Endothelial cell of umbilical vein (primary cell): ENCODE results near the gene G6PC1. TPM values are rescaled to one million over a fixed set of nuclear protein-coding genes. Genes with fewer than 3 reads are reported as not detected.

Source experiments
- BruUV-seq: library from RNA; stranded (reverse); fragments of 400-500 nt; replicated peaks from 2 replicates; lab custom pipeline; 2021; lab: Mats Ljungman, UMichigan
- CTCF ChIA-PET: fragments of 300-600, 350-600 bp; sonication (Branson Sonifier 250); formaldehyde crosslinking; loops from one replicate; lab custom pipeline; 2021; ENCODE audit warnings: antibody characterized with exemption, inconsistent platforms; lab: Charles Lee
- POLR2A ChIA-PET: fragments of 300-600, 350-600 bp; sonication (Branson Sonifier 250); formaldehyde crosslinking; loops from one replicate; lab custom pipeline; 2021; ENCODE audit warnings: antibody characterized with exemption, inconsistent platforms; lab: Charles Lee
- DNase-seq: peaks from one replicate; pipeline ENCODE4 v3.0.0-alpha.2; 2011; ENCODE audit warnings: low read depth, low spot score
- FAIRE-seq: peaks from 2 replicates; lab custom pipeline; 2011; peaks lifted over from hg19 to GRCh38; lab: Jason Lieb, UNC
- H2AFZ ChIP-seq: 2 replicates; pipeline ENCODE4 v1.6.0; 2012; ENCODE audit warnings: low read depth, low read length, control low read depth, inconsistent platforms
- H3K27ac ChIP-seq: 2 replicates; pipeline ENCODE4 v1.5.1; 2011; ENCODE audit warnings: low read depth, mild to moderate bottlenecking, control low read depth, low read length, moderate library complexity; ENCODE audit not compliant: insufficient read depth
- H3K27me3 ChIP-seq, 2 experiments: 2 replicates each; pipeline versions ENCODE4 v1.6.0 to v1.6.1; 2011; ENCODE audit warnings: low read length in 2 of 2, mixed read lengths in 1 of 2; ENCODE audit not compliant: control insufficient read depth in 2 of 2, insufficient read depth in 2 of 2
- H3K36me3 ChIP-seq, 2 experiments: 2 replicates in 1 of 2; 3 replicates in 1 of 2; pipeline ENCODE4 v1.5.1; 2011; ENCODE audit warnings: low read length in 2 of 2, mild to moderate bottlenecking in 1 of 2, moderate library complexity in 1 of 2; ENCODE audit not compliant: control insufficient read depth in 2 of 2, insufficient read depth in 2 of 2; ENCODE audit errors: extremely low read depth in 1 of 2
- H3K4me1 ChIP-seq: 3 replicates; pipeline ENCODE4 v1.5.1; 2011; ENCODE audit warnings: mild to moderate bottlenecking, low read length; ENCODE audit not compliant: control insufficient read depth, insufficient read depth; ENCODE audit errors: extremely low read depth
- H3K4me2 ChIP-seq: 2 replicates; pipeline ENCODE4 v1.6.1; 2011; ENCODE audit warnings: low read length, control low read depth, mixed read lengths; ENCODE audit not compliant: insufficient read depth
- H3K4me3 ChIP-seq, 3 experiments: fragments of 200-600 bp in 1 of 3; sonication (generic), shearing (Covaris generic) in 1 of 3; replicated peaks in 1 of 3; 2 replicates each; pipeline ENCODE4 v1.5.1; 2011 to 2016; ENCODE audit warnings: control low read depth in 3 of 3, low read length in 3 of 3, mild to moderate bottlenecking in 2 of 3, inconsistent platforms in 1 of 3, low read depth in 1 of 3, moderate library complexity in 1 of 3; ENCODE audit not compliant: insufficient read depth in 1 of 3
- H3K79me2 ChIP-seq: 2 replicates; pipeline ENCODE4 v1.6.0; 2012; ENCODE audit warnings: low read length, inconsistent platforms; ENCODE audit not compliant: control insufficient read depth, insufficient read depth
- H3K9ac ChIP-seq: replicated peaks from 2 replicates; pipeline ENCODE3; 2011; ENCODE audit warnings: low read length, control low read depth; ENCODE audit not compliant: insufficient read depth; ENCODE audit errors: extremely low read depth
- H3K9me1 ChIP-seq: replicated peaks from 3 replicates; pipeline ENCODE4 v1.6.0; 2011; ENCODE audit warnings: mild to moderate bottlenecking, low read length; ENCODE audit not compliant: control insufficient read depth, insufficient read depth; ENCODE audit errors: extremely low read depth
- H3K9me3 ChIP-seq: replicated peaks from 2 replicates; pipeline ENCODE4 v1.5.1; 2012; ENCODE audit warnings: low read length, inconsistent platforms; ENCODE audit not compliant: control insufficient read depth, insufficient read depth
- H4K20me1 ChIP-seq: replicated peaks from 2 replicates; pipeline ENCODE3; 2011; ENCODE audit warnings: mild to moderate bottlenecking, low read length; ENCODE audit not compliant: control insufficient read depth, insufficient read depth; ENCODE audit errors: extremely low read depth
- EZH2 ChIP-seq: IDR thresholded peaks from 2 replicates; pipeline ENCODE4 v1.6.1; 2012; ENCODE audit warnings: borderline replicate concordance, low read depth, mild to moderate bottlenecking, moderate library complexity, low read length, inconsistent platforms; ENCODE audit not compliant: severe bottlenecking
- FOS ChIP-seq: IDR thresholded peaks from 2 replicates; pipeline ENCODE4 v1.6.1; 2011; ENCODE audit warnings: mild to moderate bottlenecking, low read length, moderate library complexity, borderline replicate concordance; ENCODE audit not compliant: insufficient read depth
- GATA2 ChIP-seq: IDR thresholded peaks from 2 replicates; pipeline ENCODE4 v1.7.0; 2011; ENCODE audit warnings: low read depth, mild to moderate bottlenecking, moderate library complexity, mixed read lengths, low read length; ENCODE audit not compliant: insufficient read length, insufficient read depth
- JUN ChIP-seq: IDR thresholded peaks from 2 replicates; pipeline ENCODE4 v1.6.1; 2011; ENCODE audit warnings: borderline replicate concordance, low read depth; ENCODE audit not compliant: insufficient read length, insufficient read depth
- MYC ChIP-seq: IDR thresholded peaks from one replicate; pipeline ENCODE4 v1.6.1; 2011; ENCODE audit warnings: mild to moderate bottlenecking, low read depth, low read length
- POLR2A ChIP-seq: IDR thresholded peaks from 2 replicates; pipeline ENCODE4 v1.6.1; 2012; ENCODE audit warnings: low read depth, mild to moderate bottlenecking, control low read depth, low read length
- POLR2AphosphoS5 ChIP-seq: IDR thresholded peaks from 2 replicates; pipeline ENCODE4 v1.6.1; 2012; ENCODE audit warnings: low read depth, mild to moderate bottlenecking, control low read depth, low read length, moderate library complexity; ENCODE audit not compliant: insufficient read depth
- dilution Hi-C: fragments of 300-500 bp; cut with MboI; formaldehyde crosslinking; loops from one replicate; pipeline ENCODE4 v1.15.0; 2019; ENCODE audit warnings: low sequenced_read_pairs; ENCODE audit not compliant: extremely low pct_ligation_motif_present
- intact Hi-C: fragments of 100-400 bp; cut with micrococcal nuclease; formaldehyde crosslinking; loops from one replicate; pipeline ENCODE4 v1.10.0; 2022
- polyA plus RNA-seq, 4 experiments: library from polyadenylated mRNA; depleted of rRNA in 3 of 4; stranded (reverse) in 3 of 4; unstranded in 1 of 4; fragments of >200 nt; gene quantifications; 2 replicates each; pipeline versions ENCODE4 v1.2.1 to v1.2.3, GENCODE V29; 2011 to 2012; ENCODE audit warnings: missing spikeins in 1 of 4
- total RNA-seq: library from RNA; stranded (reverse); gene quantifications from 2 replicates; pipeline ENCODE4 v1.2.3, GENCODE V29; 2021
- TF ChIP-seq, protein P1 (sequence below), 2 donors: IDR thresholded peaks; 1 replicate in 1 of 2; 2 replicates in 1 of 2; pipeline ENCODE4 v1.5.1; 2011; ENCODE audit warnings: low read length in 2 of 2, mild to moderate bottlenecking in 2 of 2, moderate library complexity in 2 of 2, control low read depth in 1 of 2, inconsistent platforms in 1 of 2, low read depth in 1 of 2; ENCODE audit not compliant: insufficient read depth in 1 of 2; ENCODE audit errors: extremely low read depth in 1 of 2
- TF ChIP-seq, protein P2 (sequence below): IDR thresholded peaks from 2 replicates; pipeline ENCODE4 v1.6.1; 2011; ENCODE audit not compliant: insufficient read depth, insufficient read length

The G6PC1 gene
- total and polyA plus RNA-seq, 2 donors (not counting 3 experiments of a cell fraction or from before 2014, with no cell fraction given): not detected

DNA sequence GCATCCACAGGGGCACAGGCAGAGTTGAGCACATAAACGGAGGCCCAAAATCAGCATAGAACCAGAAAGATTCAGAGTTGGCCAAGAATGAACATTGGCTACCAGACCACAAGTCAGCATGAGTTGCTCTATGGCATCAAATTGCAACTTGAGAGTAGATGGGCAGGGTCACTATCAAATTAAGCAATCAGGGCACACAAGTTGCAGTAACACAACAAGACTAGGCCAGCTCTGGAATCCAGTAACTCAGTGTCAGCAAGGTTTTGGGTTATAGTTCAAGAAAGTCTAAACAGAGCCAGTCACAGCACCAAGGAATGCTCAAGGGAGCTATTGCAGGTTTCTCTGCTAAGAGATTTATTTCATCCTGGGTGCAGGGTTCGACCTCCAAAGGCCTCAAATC, 12.9 kb downstream of the G6PC1 start:
- POLR2A ChIA-PET: no interaction called here
- Histone ChIP-seq H3K9ac (no peak overlapping the region), H4K20me1 (no peaks in the 10 kb centered on the region), H2AFZ (no peak overlapping the region), H3K4me2 (no peak overlapping the region), H3K27me3 (peaks cover 0 to 10% of the 10 kb centered on the region in 2 experiments), H3K27ac (no peak overlapping the region), H3K9me1 (no peaks in the 10 kb centered on the region), H3K4me1 (no peaks in the 10 kb centered on the region), H3K36me3 (no peaks in the 10 kb centered on the region), H3K79me2 (no peaks in the 10 kb centered on the region), H3K4me3 (no peak overlapping the region), H3K9me3 (no peaks in the 10 kb centered on the region)
- TF ChIP-seq FOS (no peak), GATA2 (no peak), POLR2AphosphoS5 (no peak), POLR2A (no peak)
- intact Hi-C loops: no loop called here
- DNase-seq (no peak), FAIRE-seq (no peak)
- CTCF ChIA-PET: interaction anchor here (2.5 kb wide), 1 partner anchor 16 kb away, joined by 11 read pairs; no protein-coding TSS in a partner anchor
- dilution Hi-C loops: no loop called here
- no TSS peak for BruUV-seq

DNA sequence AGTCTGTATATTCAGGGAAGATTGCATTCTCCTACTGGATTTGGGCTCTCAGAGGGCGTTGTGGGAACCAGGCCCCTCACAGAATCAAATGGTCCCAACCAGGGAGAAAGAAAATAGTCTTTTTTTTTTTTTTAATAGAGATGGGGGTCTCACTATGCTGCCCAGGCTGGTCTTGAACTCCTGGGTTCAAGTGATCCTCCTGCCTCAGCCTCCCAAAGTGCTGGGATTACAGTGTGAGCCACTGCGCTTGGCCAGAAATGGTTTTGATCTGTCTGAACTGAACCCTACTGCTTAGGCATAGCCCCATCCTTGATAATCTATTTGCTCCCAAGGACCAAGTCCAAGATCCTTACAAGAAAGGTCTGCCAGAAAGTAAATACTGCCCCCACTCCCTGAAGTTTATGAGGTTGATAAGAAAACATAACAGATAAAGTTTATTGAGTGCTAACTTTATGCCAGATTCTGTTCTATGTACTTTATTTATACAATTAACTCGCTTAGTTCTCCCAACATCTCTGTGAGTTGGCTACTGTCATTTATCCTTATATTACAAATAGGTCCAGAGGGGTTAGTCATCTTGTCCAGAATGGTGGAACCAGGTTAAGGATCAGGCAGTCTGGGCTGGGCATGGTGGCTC, 13.5 kb downstream of the G6PC1 start:
- H3K9ac ChIP-seq: no peak overlapping the region
- no peak overlapping the region for H2AFZ ChIP-seq
- peaks cover 0 to 10% of the 10 kb centered on the region in 2 experiments for H3K27me3 ChIP-seq
- no peaks in the 10 kb centered on the region for H3K4me1 ChIP-seq
- H3K36me3 ChIP-seq: no peaks in the 10 kb centered on the region
- FAIRE-seq (no peak), DNase-seq (no peak)
- no peak overlapping the region for H3K27ac ChIP-seq
- H3K9me3 ChIP-seq: no peaks in the 10 kb centered on the region
- H3K79me2 ChIP-seq: no peaks in the 10 kb centered on the region
- no TSS peak for BruUV-seq
- intact Hi-C loops: no loop called here
- no peaks in the 10 kb centered on the region for H3K9me1 ChIP-seq
- no peak overlapping the region for H3K4me3 ChIP-seq
- POLR2A ChIA-PET: no interaction called here
- dilution Hi-C loops: no loop called here
- no peaks in the 10 kb centered on the region for H4K20me1 ChIP-seq
- CTCF ChIA-PET: no interaction called here
- TF ChIP-seq POLR2AphosphoS5: no peak
- TF ChIP-seq, protein P1, sequence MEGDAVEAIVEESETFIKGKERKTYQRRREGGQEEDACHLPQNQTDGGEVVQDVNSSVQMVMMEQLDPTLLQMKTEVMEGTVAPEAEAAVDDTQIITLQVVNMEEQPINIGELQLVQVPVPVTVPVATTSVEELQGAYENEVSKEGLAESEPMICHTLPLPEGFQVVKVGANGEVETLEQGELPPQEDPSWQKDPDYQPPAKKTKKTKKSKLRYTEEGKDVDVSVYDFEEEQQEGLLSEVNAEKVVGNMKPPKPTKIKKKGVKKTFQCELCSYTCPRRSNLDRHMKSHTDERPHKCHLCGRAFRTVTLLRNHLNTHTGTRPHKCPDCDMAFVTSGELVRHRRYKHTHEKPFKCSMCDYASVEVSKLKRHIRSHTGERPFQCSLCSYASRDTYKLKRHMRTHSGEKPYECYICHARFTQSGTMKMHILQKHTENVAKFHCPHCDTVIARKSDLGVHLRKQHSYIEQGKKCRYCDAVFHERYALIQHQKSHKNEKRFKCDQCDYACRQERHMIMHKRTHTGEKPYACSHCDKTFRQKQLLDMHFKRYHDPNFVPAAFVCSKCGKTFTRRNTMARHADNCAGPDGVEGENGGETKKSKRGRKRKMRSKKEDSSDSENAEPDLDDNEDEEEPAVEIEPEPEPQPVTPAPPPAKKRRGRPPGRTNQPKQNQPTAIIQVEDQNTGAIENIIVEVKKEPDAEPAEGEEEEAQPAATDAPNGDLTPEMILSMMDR (IDR thresholded peaks at IDR 0.05; ENCODE audit: extremely low read depth in 1 of 2, insufficient read depth in 1 of 2, low read depth in 1 of 2, low read length in 2 of 2): no peak
- TF ChIP-seq, protein P2, sequence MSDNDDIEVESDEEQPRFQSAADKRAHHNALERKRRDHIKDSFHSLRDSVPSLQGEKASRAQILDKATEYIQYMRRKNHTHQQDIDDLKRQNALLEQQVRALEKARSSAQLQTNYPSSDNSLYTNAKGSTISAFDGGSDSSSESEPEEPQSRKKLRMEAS: no peak
- no peak for TF ChIP-seq MYC
- TF ChIP-seq FOS: no peak
- no peak for TF ChIP-seq POLR2A
- no peak for TF ChIP-seq JUN
- no peak for TF ChIP-seq EZH2
- TF ChIP-seq GATA2: no peak
- H3K4me2 ChIP-seq: no peak overlapping the region
